A172 (cell line): Measurements from ENCODE around the gene SLC43A2. TPM values are rescaled to one million over a fixed set of nuclear protein-coding genes. Genes with fewer than 3 reads are reported as not detected.
A peak's percentile ranks its signal among the peaks of the same experiment; 100 is the strongest.

Experiments used
- DNase-seq: peaks from one replicate; pipeline ENCODE4 v3.0.0-alpha.2; 2015; ENCODE audit warnings: low spot score
- total RNA-seq: library from RNA; depleted of rRNA; stranded (reverse); fragments of >200 nt; shearing (Covaris generic); gene quantifications from 2 replicates; pipeline ENCODE4 v1.2.3, GENCODE V29; 2014

Gene SLC43A2
- total RNA-seq, 1 experiment from 2014 or later, result 6.5 TPM

- peak; percentile 32 for DNase-seq
Observed at GRCh38 chr17:1643999-1644492, 15.4 kb upstream of the SLC43A2 start.

GRCh38 chr17:1643293-1643998 lies 14.8 kb upstream of the SLC43A2 start:
- DNase-seq, result no peak

GRCh38 chr17:1641065-1641403 lies 12.4 kb upstream of the SLC43A2 start:
- no peak for DNase-seq

GRCh38 chr17:1640329-1641064 lies 11.9 kb upstream of the SLC43A2 start:
- no peak for DNase-seq

- DNase-seq, result peak; percentile 50
Observed at GRCh38 chr17:1639549-1640180, 11.0 kb upstream of the SLC43A2 start.

- DNase-seq, result no peak
Observed at GRCh38 chr17:1638624-1639300, 10.1 kb upstream of the SLC43A2 start.

GRCh38 chr17:1638171-1638590 lies 9.5 kb upstream of the SLC43A2 start:
- DNase-seq, result no peak

GRCh38 chr17:1636732-1637285 lies 8.2 kb upstream of the SLC43A2 start:
- DNase-seq, result no peak

GRCh38 chr17:1635675-1636465 lies 7.2 kb upstream of the SLC43A2 start:
- no peak for DNase-seq

GRCh38 chr17:1634841-1635650 lies 6.4 kb upstream of the SLC43A2 start:
- DNase-seq, result no peak

GRCh38 chr17:1630662-1631061 lies 2.0 kb upstream of the SLC43A2 start:
- DNase-seq, result peak; percentile 71

GRCh38 chr17:1629504-1630310 lies 1.1 kb upstream of the SLC43A2 start:
- peak; percentile 44 for DNase-seq

GRCh38 chr17:1628856-1629503 lies 346 bp upstream of the SLC43A2 start:
- DNase-seq, result peak; percentile 89

- no peak for DNase-seq
Observed at GRCh38 chr17:1627182-1627981, 1.3 kb downstream of the SLC43A2 start.

- no peak for DNase-seq
Observed at GRCh38 chr17:1626333-1626732, 2.3 kb downstream of the SLC43A2 start.

- no peak for DNase-seq
Observed at GRCh38 chr17:1625581-1625980, 3.1 kb downstream of the SLC43A2 start.

- DNase-seq, result no peak
Observed at GRCh38 chr17:1625053-1625452, 3.6 kb downstream of the SLC43A2 start.

- no peak for DNase-seq
Observed at GRCh38 chr17:1624650-1625049, 4.0 kb downstream of the SLC43A2 start.
